NCI-H187 (cell line): ENCODE data around the gene MYO3A.
"Not testable (repeated sequence)": the region's sequence is repeated elsewhere in the genome, so short reads cannot be mapped to it uniquely, and the experiment has no call there.

Source experiments
- DNase-seq, 2 experiments: peaks; one replicate each; lab custom pipeline; 2025; lab: John Stamatoyannopoulos, UW

The MYO3A gene

GRCh38 chr10:26090026-26090425 is 156.0 kb downstream of the MYO3A start:
- DNase-seq: no peak

GRCh38 chr10:26090762-26091161 is 156.7 kb downstream of the MYO3A start:
- no peak for DNase-seq

GRCh38 chr10:26093229-26093628 is 159.2 kb downstream of the MYO3A start:
- DNase-seq: no peak

GRCh38 chr10:26095781-26096180 is 161.8 kb downstream of the MYO3A start:
- DNase-seq: no peak

GRCh38 chr10:26097549-26097948 is 163.5 kb downstream of the MYO3A start:
- not testable (repeated sequence) for DNase-seq

- no peak for DNase-seq
Observed at GRCh38 chr10:26112532-26112931, 178.5 kb downstream of the MYO3A start.

GRCh38 chr10:26138613-26139012 is 204.6 kb downstream of the MYO3A start:
- no peak for DNase-seq

GRCh38 chr10:26156019-26156418 is 222.0 kb downstream of the MYO3A start:
- no peak for DNase-seq

- DNase-seq: no peak
Observed at GRCh38 chr10:26157734-26158133, 223.7 kb downstream of the MYO3A start.

GRCh38 chr10:26169466-26169865 is 235.4 kb downstream of the MYO3A start:
- no peak for DNase-seq

GRCh38 chr10:26172131-26172530 is 238.1 kb downstream of the MYO3A start:
- DNase-seq: no peak

GRCh38 chr10:26173837-26174236 is 239.8 kb downstream of the MYO3A start:
- no peak for DNase-seq

GRCh38 chr10:26177341-26177740 is 243.3 kb downstream of the MYO3A start:
- DNase-seq: no peak

- DNase-seq: no peak
Observed at GRCh38 chr10:26194275-26194674, 260.2 kb downstream of the MYO3A start.

- DNase-seq: no peak
Observed at GRCh38 chr10:26197248-26197647, 263.2 kb downstream of the MYO3A start.

GRCh38 chr10:26198119-26198518 is 264.1 kb downstream of the MYO3A start:
- no peak for DNase-seq

GRCh38 chr10:26199841-26200240 is 265.8 kb downstream of the MYO3A start:
- no peak for DNase-seq

GRCh38 chr10:26205223-26205622 is 271.2 kb downstream of the MYO3A start:
- no peak for DNase-seq

GRCh38 chr10:26211781-26212444 is 277.9 kb downstream of the MYO3A start:
- no peak for DNase-seq

GRCh38 chr10:26212511-26212910 is 278.5 kb downstream of the MYO3A start:
- DNase-seq: no peak

- no peak for DNase-seq
Observed at GRCh38 chr10:26213157-26213800, 279.2 kb downstream of the MYO3A start.

GRCh38 chr10:26214004-26214403 is 280.0 kb downstream of the MYO3A start:
- no peak for DNase-seq

- DNase-seq: no peak
Observed at GRCh38 chr10:26214551-26215395, 280.7 kb downstream of the MYO3A start.
